ENCODE results near the gene RPP30.
A peak's percentile ranks its signal among the peaks of the same experiment; 100 is the strongest.

The RPP30 gene

GRCh38 chr10:90871766-90872647 is at the start of gene RPP30:
RPP30 (plus strand) TSS chr10:90871974; CDS start chr10:90871987, 13 bp downstream.
- H3K79me2 ChIP-seq (ENCODE audit: insufficient read depth, low read length): peaks cover 24% of the 10 kb centered on the region
- H3K9ac ChIP-seq (ENCODE audit: low read length): peak within 1 kb of the TSS; percentile 75
- no peaks in the 10 kb centered on the region; the same call in 1 of the 2 replicates for H4K20me1 ChIP-seq (ENCODE audit: low read depth, low read length)
- H3K27me3 ChIP-seq (ENCODE audit: low read length): no peaks in the 10 kb centered on the region
- H3K9me3 ChIP-seq (ENCODE audit: insufficient read depth, low read length): peaks cover 5% of the 10 kb centered on the region; the same call in 1 of the 2 replicates
- peaks cover 6% of the 10 kb centered on the region; the same call in 1 of the 2 replicates for H3K36me3 ChIP-seq (ENCODE audit: low read length)
- H3K27ac ChIP-seq (ENCODE audit: low read depth, low read length): peak within 1 kb of the TSS; percentile 33
- H3F3A ChIP-seq (ENCODE audit: insufficient read depth): no peaks in the 10 kb centered on the region
- H3K4me3 ChIP-seq (ENCODE audit: insufficient read depth, low read length, poor library complexity, severe bottlenecking): peak within 1 kb of the TSS; percentile 91
- H2AFZ ChIP-seq (ENCODE audit: low read depth, low read length, severe bottlenecking): peak within 1 kb of the TSS; percentile 98
- peak within 1 kb of the TSS; percentile 94 for H3K4me2 ChIP-seq (ENCODE audit: low read depth, low read length, poor library complexity, severe bottlenecking)
- no peak for TF ChIP-seq EZH2phosphoT487 (conservative IDR thresholded peaks at IDR 0.05; ENCODE audit: low read length)
- no peak for TF ChIP-seq CTCF (IDR thresholded peaks at IDR 0.05; ENCODE audit: insufficient read depth, low read length, poor library complexity, severe bottlenecking)
- no peaks in the 10 kb centered on the region for H3K9me2 ChIP-seq (replicated peaks; ENCODE audit: insufficient read depth, low read length)

GRCh38 chr10:90822508-90822907 is 49.3 kb upstream of the RPP30 start:
- H3K9me3 ChIP-seq (ENCODE audit: insufficient read depth, low read length): no peaks in the 10 kb centered on the region
- H2AFZ ChIP-seq (ENCODE audit: low read depth, low read length, severe bottlenecking): no peak overlapping the region
- H4K20me1 ChIP-seq (ENCODE audit: low read depth, low read length): no peaks in the 10 kb centered on the region
- no peak overlapping the region for H3K4me2 ChIP-seq (ENCODE audit: low read depth, low read length, poor library complexity, severe bottlenecking)
- H3K27me3 ChIP-seq (ENCODE audit: low read length): no peaks in the 10 kb centered on the region
- H3K9ac ChIP-seq (ENCODE audit: low read length): no peak overlapping the region
- no peaks in the 10 kb centered on the region for H3K36me3 ChIP-seq (ENCODE audit: low read length)
- H3K27ac ChIP-seq (ENCODE audit: low read depth, low read length): no peak overlapping the region
- no peaks in the 10 kb centered on the region for H3K79me2 ChIP-seq (ENCODE audit: insufficient read depth, low read length)
- no peaks in the 10 kb centered on the region for H3F3A ChIP-seq (ENCODE audit: insufficient read depth)
- no peaks in the 10 kb centered on the region for H3K9me2 ChIP-seq (replicated peaks; ENCODE audit: insufficient read depth, low read length)
- no peak overlapping the region for H3K4me3 ChIP-seq (ENCODE audit: insufficient read depth, low read length, poor library complexity, severe bottlenecking)
- TF ChIP-seq CTCF (IDR thresholded peaks at IDR 0.05; ENCODE audit: insufficient read depth, low read length, poor library complexity, severe bottlenecking) (no peak), EZH2phosphoT487 (conservative IDR thresholded peaks at IDR 0.05; ENCODE audit: low read length) (no peak)

- no peaks in the 10 kb centered on the region for H3K27me3 ChIP-seq (ENCODE audit: low read length)
- no peaks in the 10 kb centered on the region for H3F3A ChIP-seq (ENCODE audit: insufficient read depth)
- no peak overlapping the region for H3K9ac ChIP-seq (ENCODE audit: low read length)
- H3K9me2 ChIP-seq (replicated peaks; ENCODE audit: insufficient read depth, low read length): no peaks in the 10 kb centered on the region
- H3K4me3 ChIP-seq (ENCODE audit: insufficient read depth, low read length, poor library complexity, severe bottlenecking): no peak overlapping the region
- no peak overlapping the region for H3K4me2 ChIP-seq (ENCODE audit: low read depth, low read length, poor library complexity, severe bottlenecking)
- H3K9me3 ChIP-seq (ENCODE audit: insufficient read depth, low read length): no peaks in the 10 kb centered on the region
- no peak overlapping the region for H3K27ac ChIP-seq (ENCODE audit: low read depth, low read length)
- H4K20me1 ChIP-seq (ENCODE audit: low read depth, low read length): no peaks in the 10 kb centered on the region
- H3K79me2 ChIP-seq (ENCODE audit: insufficient read depth, low read length): no peaks in the 10 kb centered on the region
- H2AFZ ChIP-seq (ENCODE audit: low read depth, low read length, severe bottlenecking): no peak overlapping the region
- TF ChIP-seq CTCF (IDR thresholded peaks at IDR 0.05; ENCODE audit: insufficient read depth, low read length, poor library complexity, severe bottlenecking): no peak
- H3K36me3 ChIP-seq (ENCODE audit: low read length): no peaks in the 10 kb centered on the region
Measured at GRCh38 chr10:90832111-90832510, 39.7 kb upstream of the RPP30 start.

Data from SU-DHL-6 (cell line).